ENCODE results near the gene NRSN1.

DNA sequence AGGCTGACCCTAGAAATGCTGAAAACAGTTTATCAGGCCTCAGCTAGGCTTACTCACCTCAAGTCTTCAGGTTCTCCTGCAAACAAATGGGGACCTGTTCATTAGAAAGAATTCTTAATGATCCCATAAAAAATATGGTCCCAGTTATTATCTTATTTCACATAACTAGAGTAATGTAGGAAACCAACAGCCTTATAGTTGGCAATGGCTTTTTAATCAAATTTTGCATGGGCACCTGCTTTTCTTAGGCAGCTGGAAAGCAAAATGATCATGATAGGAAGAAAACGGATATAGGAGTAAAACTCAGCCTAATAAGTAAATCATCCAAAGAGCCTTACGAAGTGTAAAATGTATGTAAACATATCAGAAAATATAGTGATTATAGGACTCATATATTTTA is 1.3 kb downstream of the NRSN1 start:
- TF ChIP-seq, protein P1, sequence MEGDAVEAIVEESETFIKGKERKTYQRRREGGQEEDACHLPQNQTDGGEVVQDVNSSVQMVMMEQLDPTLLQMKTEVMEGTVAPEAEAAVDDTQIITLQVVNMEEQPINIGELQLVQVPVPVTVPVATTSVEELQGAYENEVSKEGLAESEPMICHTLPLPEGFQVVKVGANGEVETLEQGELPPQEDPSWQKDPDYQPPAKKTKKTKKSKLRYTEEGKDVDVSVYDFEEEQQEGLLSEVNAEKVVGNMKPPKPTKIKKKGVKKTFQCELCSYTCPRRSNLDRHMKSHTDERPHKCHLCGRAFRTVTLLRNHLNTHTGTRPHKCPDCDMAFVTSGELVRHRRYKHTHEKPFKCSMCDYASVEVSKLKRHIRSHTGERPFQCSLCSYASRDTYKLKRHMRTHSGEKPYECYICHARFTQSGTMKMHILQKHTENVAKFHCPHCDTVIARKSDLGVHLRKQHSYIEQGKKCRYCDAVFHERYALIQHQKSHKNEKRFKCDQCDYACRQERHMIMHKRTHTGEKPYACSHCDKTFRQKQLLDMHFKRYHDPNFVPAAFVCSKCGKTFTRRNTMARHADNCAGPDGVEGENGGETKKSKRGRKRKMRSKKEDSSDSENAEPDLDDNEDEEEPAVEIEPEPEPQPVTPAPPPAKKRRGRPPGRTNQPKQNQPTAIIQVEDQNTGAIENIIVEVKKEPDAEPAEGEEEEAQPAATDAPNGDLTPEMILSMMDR (conservative IDR thresholded peaks at IDR 0.05; ENCODE audit: low read depth in 2 of 2), result no peak
- TF ChIP-seq POLR2AphosphoS5 (IDR thresholded peaks at IDR 0.05; ENCODE audit: low read depth) (no peak), CREB1 (CRISPR knock-in tag; IDR thresholded peaks at IDR 0.05; ENCODE audit: low read depth) (no peak), REST (IDR thresholded peaks at IDR 0.05; ENCODE audit: unreplicated experiment) (no peak), NANOG (IDR thresholded peaks at IDR 0.05; ENCODE audit: borderline replicate concordance) (no peak), ZNF114 (CRISPR knock-in tag; IDR thresholded peaks at IDR 0.05) (no peak)
